GM13976 (cell line): ENCODE results near the gene LRRC52.

Experiments
- DNase-seq: peaks from one replicate; pipeline ENCODE4 v3.0.0; 2012; ENCODE audit warnings: low spot score
- in situ Hi-C: fragments of 300-500 bp; cut with MboI; formaldehyde crosslinking; loops from one replicate; pipeline ENCODE4 v1.12.0; 2022; ENCODE audit warnings: low sequenced_read_pairs, mixed read lengths, inconsistent platforms; ENCODE audit not compliant: unreplicated experiment
- TF ChIP-seq, protein P1 (sequence below): IDR thresholded peaks from 2 replicates; pipeline ENCODE4 v1.5.1; 2012; ENCODE audit warnings: borderline replicate concordance, mild to moderate bottlenecking; ENCODE audit not compliant: insufficient read depth; ENCODE audit errors: extremely low read depth, missing control alignments, control extremely low read depth

The LRRC52 gene

DNA sequence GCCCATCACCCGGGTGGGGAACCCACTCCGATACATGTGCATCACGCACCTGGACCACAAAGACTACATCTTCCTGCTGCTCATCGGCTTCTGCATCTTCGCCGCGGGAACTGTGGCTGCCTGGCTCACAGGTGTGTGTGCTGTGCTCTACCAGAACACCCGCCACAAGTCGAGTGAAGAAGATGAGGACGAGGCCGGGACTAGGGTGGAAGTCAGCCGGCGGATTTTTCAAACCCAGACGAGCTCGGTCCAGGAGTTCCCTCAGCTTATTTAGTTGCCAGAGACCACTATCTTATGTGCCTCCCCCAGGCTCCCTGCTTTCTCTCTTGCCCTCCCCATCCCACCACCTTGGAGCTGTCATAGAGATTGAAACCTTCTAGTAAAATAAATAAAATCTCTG lies 19.8 kb downstream of the LRRC52 start:
- DNase-seq, result no peak
- in situ Hi-C loops, result no loop called here
- TF ChIP-seq, protein P1, sequence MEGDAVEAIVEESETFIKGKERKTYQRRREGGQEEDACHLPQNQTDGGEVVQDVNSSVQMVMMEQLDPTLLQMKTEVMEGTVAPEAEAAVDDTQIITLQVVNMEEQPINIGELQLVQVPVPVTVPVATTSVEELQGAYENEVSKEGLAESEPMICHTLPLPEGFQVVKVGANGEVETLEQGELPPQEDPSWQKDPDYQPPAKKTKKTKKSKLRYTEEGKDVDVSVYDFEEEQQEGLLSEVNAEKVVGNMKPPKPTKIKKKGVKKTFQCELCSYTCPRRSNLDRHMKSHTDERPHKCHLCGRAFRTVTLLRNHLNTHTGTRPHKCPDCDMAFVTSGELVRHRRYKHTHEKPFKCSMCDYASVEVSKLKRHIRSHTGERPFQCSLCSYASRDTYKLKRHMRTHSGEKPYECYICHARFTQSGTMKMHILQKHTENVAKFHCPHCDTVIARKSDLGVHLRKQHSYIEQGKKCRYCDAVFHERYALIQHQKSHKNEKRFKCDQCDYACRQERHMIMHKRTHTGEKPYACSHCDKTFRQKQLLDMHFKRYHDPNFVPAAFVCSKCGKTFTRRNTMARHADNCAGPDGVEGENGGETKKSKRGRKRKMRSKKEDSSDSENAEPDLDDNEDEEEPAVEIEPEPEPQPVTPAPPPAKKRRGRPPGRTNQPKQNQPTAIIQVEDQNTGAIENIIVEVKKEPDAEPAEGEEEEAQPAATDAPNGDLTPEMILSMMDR, result no peak

DNA sequence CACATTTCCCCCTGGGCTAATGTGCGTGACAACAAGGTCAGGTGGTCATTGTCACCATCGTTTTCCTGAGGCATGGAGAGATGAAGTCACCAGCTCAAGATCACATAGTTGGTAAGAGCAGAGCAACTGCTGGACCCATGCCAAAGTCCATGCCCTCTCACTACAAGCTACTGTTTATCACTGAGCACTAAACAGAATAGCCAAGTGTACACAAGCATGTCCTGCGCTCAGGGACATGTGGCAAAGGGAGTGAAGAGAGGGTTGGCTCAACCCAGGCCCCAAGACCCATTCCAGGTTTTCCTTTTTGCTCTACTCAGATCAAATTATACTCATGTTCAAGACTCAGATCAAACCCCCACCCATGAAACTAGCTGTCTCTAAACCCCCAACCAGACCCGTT lies 20.8 kb downstream of the LRRC52 start:
- no peak for DNase-seq
- TF ChIP-seq, protein P1, result no peak
- in situ Hi-C loops, result no loop called here

DNA sequence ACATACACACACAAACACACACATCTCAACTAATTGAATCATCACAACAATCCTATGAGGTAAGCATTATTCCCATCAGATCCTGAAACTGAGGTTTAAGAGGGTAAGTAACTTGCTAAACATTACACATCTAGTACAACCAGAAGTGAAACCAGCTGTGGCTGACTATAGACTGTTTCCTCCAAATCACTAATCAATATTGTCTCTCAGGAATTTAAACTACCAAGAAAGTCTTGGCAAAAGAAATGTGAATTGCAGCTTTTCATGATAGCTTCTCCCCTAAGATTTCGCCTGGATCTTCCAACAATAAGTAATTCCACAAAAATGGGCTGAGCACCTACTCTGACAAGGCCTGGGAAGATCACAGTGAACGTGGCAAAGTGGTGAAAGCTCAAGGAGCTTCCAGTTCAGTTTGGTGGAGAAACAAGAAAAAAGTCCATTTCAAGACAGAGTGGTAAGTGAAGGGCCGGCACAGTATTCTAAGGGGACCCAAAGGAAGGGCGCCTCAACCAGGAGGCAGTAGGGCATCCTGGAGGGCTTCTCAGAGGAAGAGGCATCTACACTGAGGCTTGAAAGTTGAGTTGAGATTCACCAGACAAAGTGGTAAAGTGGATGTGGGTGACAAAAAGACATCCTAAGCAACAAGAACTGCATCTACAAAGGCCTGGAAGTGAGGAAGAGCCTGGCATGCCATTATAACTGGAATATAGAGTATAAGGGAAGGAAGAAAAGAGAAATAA lies 22.1 kb downstream of the LRRC52 start:
- no peak for DNase-seq
- in situ Hi-C loops, result no loop called here
- TF ChIP-seq, protein P1, result no peak

DNA sequence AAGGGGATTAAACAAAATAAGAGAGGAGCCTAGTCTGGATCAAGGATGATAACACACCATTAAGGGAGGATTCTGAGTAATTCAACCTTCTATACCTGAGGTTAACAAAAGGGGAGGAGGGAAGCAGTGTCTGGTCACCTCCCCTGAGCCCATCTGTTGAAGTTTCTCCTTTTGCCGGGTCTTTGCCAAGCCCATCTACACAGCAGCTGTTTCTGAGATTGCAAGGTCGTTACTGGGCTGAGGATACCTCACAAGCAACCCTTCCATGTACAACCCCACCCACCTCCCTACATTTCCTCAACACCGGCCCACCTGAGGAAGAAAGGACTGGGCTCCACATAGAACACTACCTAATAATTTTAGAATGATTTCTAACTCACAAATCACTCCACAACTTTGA lies 26.3 kb downstream of the LRRC52 start:
- no peak for DNase-seq
- TF ChIP-seq, protein P1, result no peak
- in situ Hi-C loops, result no loop called here

DNA sequence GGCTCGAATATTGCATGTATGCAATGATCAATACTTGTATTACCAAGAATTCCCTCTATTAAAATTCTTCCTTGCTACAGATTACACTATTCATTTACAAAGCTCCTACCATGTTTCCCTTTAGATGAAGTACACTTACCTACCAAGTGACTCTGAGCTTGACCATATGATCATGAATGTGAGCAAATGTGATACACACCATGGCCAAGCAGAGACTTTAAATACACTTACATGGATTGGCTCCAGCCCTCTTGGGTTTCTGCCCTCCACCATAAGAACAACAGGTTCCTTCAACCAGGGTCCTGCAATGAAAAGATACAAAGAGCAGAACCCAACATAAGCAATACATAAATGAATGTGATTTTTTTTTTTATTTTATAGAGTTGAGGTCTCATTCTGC lies 30.0 kb downstream of the LRRC52 start:
- in situ Hi-C loops, result no loop called here
- TF ChIP-seq, protein P1, result no peak

DNA sequence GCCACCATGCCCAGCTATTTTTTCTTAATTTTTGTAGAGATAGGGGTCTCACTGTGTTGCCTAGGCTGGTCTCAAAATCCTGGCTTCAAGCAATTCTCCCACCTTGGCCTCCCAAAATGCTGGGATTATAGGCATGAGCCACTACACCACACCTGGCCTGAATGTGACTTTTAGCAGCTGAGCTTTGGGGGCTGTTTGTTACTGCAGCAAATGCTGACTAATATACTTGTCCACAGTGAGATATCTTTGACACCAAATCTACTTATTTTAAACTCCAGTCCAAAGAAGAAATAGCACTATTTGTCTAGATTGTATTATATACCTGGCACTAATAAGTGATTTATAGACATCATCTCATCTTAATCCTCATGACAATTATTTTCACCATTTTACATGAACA lies 30.5 kb downstream of the LRRC52 start:
- TF ChIP-seq, protein P1, result no peak
- in situ Hi-C loops, result no loop called here

More for the DNA sequence above, 30.0 kb downstream of the LRRC52 start:
- DNase-seq, result no peak

More for the DNA sequence above, 30.5 kb downstream of the LRRC52 start:
- no peak for DNase-seq
